ENCODE data around the gene LTBR.
"Not testable (repeated sequence)": the region's sequence is repeated elsewhere in the genome, so short reads cannot be mapped to it uniquely, and the experiment has no call there.

Gene LTBR

DNA sequence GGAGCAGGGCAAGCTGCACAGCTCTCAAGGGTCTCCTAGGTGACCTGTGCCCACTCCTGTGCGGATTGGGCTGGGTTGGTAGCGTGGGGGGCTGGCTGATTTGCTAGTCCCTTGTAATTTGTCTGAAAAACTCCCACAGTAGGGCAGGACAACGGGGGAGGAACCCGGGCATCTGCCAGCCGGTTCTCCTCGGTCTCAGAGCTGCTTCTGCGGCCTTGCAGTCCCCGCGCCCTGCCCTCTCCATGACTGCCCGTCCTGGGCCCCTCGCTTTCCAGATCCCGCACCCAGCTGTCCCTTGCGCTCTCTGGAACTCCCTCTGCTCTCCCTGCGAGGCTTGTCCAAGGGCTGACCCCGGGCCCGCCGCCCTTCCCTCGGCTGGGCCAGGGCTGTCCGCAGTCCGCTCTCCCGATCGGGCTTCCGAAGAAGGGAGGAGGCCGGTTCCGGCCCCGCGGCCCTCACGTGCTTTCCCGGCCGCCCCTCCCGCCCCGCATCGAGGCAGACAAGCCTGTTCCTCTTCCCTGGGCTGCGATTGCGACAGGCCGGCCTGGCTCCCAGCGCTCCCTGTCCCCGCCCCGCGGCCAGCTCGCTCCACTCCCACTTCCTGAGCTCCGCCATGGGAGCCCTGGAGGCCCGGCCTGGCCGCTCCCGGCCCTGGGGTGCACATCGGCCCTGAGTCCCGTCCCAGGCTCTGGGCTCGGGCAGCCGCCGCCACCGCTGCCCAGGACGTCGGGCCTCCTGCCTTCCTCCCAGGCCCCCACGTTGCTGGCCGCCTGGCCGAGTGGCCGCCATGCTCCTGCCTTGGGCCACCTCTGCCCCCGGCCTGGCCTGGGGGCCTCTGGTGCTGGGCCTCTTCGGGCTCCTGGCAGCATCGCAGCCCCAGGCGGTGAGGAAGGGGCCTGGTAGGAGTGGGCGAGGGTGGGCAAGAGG lies at the start of gene LTBR:
LTBR (plus strand) TSS at position 591 of the 927 bp plus-strand sequence; CDS start at position 788, 197 bp downstream.
- peak; percentile 62 for DNase-seq

GRCh38 chr12:6334359-6334758 lies 49.6 kb upstream of the LTBR start:
- no peak for DNase-seq

- DNase-seq = no peak
These were observed 49.0 kb upstream of the LTBR start for GRCh38 chr12:6334940-6335450.

- DNase-seq = peak; percentile 91
These were observed 48.4 kb upstream of the LTBR start for GRCh38 chr12:6335451-6336078.

DNA sequence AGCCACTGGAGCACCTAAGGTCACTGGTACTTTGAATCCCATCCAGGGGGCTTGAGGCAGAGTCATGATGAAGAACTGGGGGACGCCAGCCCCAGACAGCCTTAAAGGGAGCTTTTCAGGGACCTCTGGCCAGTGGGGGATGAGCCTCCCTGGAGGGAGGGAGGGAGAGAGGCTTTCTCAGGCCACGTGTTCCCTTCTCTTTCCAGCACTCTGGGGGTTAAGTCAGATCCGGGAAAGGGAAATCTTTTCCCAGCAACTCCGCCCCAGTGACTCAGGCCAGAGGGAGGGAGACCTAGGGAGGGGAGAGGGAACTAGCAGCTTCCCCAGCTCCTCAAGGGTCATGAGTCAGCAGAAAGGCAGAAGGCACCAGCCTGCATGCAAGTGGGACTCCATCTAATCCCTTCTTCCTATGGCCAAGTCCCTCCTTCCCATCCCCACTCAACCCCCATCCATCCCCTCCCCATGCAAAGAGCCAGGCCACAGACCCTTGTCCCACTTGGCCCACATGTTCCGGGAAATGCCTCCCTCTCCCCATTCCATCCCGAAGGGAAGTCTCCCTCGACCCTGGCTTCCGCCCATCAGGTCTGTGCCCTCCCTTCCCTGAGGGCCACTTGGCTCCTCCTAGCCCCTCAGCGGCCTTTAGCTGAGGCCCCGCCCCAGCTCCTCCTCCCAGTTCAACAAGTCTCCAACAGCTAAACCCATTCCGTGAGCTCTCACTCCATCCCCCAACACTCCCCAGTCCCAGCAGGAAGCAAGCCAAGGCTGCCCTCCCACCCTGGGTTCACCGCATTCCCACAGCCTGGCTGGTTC lies 47.7 kb upstream of the LTBR start:
- DNase-seq = peak; percentile 79

DNA sequence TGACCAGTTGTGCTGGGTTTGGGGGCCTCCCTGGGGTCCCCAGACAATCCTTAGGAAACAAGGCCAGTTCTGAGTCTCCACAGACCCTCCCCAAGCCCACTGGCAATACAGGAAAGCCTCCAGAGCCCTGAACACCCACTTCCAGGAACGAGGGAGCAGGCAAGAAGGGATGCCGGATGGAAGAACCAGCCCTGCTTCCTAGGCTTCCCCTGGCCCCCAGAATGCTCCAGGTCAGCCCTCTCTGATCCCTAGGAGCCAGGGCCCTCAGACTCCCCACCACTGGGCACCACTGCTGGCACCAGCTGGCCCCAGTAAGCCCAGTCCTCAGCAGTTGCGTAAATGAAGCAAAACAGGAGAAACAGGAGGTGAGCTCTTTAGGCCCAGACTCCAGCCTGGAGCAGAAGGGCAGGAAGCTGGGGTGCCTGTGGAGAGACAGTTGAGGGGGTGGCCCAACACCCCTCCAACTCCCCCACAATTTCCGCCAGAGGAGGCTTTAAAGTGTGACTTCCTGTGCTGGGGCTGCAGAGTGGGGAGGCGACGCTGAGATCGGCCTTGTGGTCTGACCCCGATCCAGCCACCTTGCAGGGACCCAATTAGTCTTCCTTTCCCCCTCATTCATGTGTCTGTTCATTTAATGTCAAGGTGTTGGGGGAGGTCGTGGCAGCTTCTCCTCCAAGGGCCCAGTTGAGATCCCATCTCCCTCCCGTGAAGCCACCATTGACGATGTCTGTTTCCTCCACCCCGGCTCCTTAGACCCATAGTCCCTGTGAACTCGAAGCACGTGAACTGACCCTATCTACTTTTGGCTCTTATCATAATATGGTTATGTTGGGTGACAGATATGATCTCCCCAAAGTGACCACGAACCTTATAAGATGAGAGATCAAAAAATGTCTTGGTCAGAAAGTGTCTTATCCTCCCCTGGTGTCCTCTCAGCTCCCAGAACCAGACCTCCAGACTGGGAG lies 46.8 kb upstream of the LTBR start:
- no peak for DNase-seq

DNA sequence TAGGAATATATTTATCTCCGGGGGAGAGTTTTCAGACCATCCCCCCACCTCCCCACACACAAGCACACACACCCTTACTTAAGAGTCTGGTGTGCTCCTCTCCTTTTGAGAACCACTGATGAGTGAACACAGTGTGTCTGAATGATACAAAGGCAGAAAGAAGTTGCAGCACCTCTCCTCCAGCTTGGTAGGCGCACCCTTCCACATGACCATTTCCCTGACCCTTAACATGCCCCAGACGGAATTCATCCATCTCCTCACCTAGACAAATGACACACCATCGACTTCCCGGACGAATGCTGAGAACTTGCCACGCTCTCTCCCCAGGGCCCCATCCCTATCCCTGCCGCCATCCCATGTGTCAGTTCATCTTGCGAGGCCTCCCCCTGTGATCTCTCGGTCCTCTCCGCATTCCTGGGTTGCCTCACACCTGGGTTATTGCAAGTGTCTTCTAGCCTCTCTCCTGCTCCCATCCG lies 46.0 kb upstream of the LTBR start:
- DNase-seq = no peak

- not testable (repeated sequence) for DNase-seq
These were observed 45.4 kb upstream of the LTBR start for GRCh38 chr12:6338536-6338935.

DNA sequence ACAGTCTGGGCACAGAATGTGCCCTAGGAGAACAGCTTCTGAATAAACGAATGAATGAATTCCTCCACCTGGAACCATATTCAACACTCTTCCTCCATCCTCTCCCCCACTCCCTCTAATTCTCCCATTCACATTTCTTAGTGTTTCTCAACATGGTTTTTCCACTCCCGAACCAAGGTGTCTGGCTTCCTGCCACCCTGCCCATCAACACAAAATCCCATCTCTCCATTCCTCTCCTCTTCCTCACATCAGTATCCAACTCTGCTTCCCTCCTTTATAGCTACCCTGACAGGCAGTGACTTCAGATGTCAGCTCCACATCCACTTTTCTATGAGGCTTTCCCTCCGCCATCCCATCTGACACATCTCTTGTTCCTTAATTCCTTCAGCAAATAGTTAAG lies 45.0 kb upstream of the LTBR start:
- no peak for DNase-seq

DNA sequence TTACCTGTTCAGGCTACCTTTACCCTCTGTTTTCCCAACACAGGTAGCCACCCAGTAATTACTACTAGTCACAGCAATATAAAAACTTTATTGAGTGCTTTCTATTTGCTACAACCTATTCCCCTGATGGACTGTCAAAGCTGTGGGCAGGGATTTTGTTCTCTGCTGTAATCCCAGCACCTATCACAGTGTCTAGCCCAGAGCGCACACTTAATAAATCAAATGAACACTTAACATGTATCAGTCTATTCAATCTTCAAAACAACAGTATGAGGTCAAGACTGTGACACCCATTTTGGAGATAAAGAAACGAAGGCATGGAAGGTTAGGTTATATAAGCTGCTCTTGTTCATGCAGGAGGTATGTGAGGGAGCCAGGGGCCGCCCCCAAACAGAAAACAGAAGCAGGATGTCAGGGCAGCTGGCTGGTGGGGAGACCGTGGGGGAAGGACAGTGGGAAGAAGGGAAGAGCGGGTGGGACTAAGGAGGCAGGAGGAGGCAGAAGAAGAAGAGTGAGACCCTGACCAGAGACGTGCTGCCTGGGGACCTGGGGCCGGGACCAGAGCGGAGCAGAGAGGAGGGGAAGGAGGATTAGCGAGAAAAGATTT lies 43.8 kb upstream of the LTBR start:
- no peak for DNase-seq

GRCh38 chr12:6340745-6341416 lies 43.1 kb upstream of the LTBR start:
- no peak for DNase-seq

DNA sequence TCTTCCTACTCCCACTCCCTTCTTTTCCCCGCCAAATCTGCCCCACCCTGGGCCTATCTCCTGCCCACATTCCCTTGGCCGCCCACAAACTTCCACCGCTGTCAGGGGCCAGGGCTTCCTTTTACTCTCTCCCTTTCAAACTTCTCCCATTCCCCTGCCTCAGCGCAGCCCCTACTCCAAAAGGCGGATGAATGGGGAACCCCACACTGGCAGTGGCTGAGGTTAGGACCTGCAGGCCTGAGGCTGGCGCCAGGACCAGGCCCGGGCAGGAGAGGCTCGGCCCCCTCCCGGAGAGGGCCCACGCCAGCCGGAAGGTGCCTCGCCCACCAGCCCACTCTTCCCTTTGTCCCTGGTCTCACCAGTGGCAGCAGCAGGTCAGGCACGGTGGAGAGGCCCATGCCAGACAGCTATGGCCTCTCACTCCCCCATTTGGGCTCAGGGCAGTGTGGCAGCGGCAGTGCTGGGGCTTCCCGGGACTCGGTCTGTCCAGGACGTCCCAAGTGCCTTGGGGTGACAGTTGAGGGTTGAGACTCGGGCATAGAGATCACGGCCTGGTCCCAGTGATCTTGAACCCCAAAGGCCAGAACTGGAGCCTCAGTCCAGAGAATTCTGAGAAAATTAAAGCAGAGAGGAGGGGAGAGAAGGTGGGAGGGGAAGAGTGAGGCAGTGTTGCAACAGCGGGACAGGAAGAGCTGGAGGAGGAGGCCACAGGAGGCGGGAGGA lies 42.4 kb upstream of the LTBR start, which contains the start of gene TNFRSF1A:
TNFRSF1A (minus strand) TSS at position 660 of the 723 bp plus-strand sequence; CDS start at position 398, 262 bp downstream.
- DNase-seq = no peak

GRCh38 chr12:6342140-6342889 lies 41.6 kb upstream of the LTBR start:
- DNase-seq = no peak

- no peak for DNase-seq
These were observed 40.4 kb upstream of the LTBR start for GRCh38 chr12:6343518-6343917.

DNA sequence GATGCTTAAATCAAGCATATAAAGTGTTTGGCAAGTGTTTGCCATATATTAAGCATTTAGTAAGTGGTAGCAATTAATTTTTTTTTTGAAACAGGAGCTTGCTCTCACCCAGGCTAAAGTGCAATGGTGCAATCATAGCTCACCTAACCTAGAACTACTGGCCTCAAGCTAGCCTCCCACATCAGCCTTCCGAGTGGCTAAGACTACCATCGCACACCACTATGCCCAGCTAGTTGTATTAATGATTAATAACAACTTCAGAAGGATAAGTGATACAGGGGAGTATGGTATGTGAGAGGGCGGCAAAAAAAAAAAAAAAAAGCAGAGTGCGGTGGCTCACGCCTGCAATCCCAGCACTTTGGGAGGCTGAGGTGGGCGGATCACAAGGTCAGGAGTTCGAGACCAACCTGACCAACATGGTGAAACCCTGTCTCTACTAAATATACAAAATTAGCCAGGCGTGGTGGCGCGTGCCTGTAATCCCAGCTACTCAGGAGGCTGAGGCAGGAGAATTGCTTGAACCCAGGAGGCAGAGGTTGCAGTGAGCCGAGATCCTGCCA lies 39.8 kb upstream of the LTBR start:
- DNase-seq = not testable (repeated sequence)

GRCh38 chr12:6345319-6346091 lies 38.5 kb upstream of the LTBR start:
- DNase-seq = no peak

DNA sequence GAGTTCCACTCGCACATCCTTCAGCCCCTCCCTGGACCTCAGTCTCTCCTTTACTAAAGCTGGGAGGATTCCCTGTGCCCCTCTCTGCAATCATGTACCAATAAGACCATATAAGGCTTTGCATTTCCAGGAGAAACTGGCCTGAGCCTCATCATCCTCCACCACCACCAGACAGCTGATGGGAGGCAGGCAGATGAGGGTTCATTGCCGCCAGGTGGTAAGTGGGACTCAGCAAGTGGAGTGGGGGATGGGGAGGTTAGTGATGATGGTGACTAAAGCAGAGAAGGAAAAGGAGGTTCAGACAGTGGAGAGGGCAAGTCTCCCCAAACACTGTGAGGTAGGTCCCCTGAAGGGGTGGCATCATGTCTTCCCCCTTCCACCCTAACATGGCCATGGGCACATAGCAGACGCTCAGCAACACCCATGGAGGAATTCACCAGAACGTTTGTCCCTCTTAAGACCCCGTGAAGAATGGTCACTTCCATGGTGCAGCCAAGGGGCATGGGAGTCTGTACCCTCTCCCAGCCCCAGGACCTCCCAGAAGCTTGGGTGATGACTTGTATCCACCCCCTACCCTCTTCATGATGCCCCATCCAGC lies 37.6 kb upstream of the LTBR start:
- DNase-seq = no peak
